Hair follicular keratinocyte (primary cell): ENCODE results near the gene SYPL2. TPM values are rescaled to one million over a fixed set of nuclear protein-coding genes. Genes with fewer than 3 reads are reported as not detected.

ENCODE experiments used
- total RNA-seq: library from RNA; depleted of rRNA; stranded (reverse); fragments of >200 nt; gene quantifications from 2 replicates; pipeline ENCODE4 v1.2.3, GENCODE V29; 2015

The SYPL2 gene
- total RNA-seq: not detected in 2 replicates

GRCh38 chr1:109466452-109467300 is at the start of gene SYPL2:
Gene SYPL2 (plus strand): TSS chr1:109466546. CDS start chr1:109466844, 298 bp downstream.

GRCh38 chr1:109426281-109427170 is 39.8 kb upstream of the SYPL2 start, which contains the start of gene PSMA5:
Gene PSMA5 (minus strand): TSS chr1:109426448. CDS start chr1:109426330, 118 bp downstream.

GRCh38 chr1:109483672-109484518 is 17.5 kb downstream of the SYPL2 start, which contains the start of gene ATXN7L2:
Gene ATXN7L2 (plus strand): TSS chr1:109483905. CDS start chr1:109483954, 49 bp downstream.

GRCh38 chr1:109493805-109494539 is 27.6 kb downstream of the SYPL2 start, which contains the start of gene CYB561D1:
Gene CYB561D1 (plus strand): TSS chr1:109494094. CDS start chr1:109494140, 46 bp downstream.

GRCh38 chr1:109509176-109510134 is 43.1 kb downstream of the SYPL2 start, which contains the start of gene AMIGO1:
Gene AMIGO1 (minus strand): TSS chr1:109509727. CDS start chr1:109508912, 815 bp downstream.

Other genes with a start within 250 kb of the SYPL2 start
- 7.8 and 16.9 TPM in 2 replicates for gene CELSR2, start 217.0 kb upstream of the SYPL2 start, total RNA-seq
- gene PSRC1, start 183.4 kb upstream of the SYPL2 start, total RNA-seq: 10.2 and 44.1 TPM in 2 replicates
- not detected in 2 replicates for gene MYBPHL, start 159.5 kb upstream of the SYPL2 start, total RNA-seq
- 0.80 and 2.7 TPM in 2 replicates for gene SORT1, start 68.6 kb upstream of the SYPL2 start, total RNA-seq
- 50.7 and 75.7 TPM in 2 replicates for gene PSMA5, start 40.1 kb upstream of the SYPL2 start, total RNA-seq
- 2.4 and 4.3 TPM in 2 replicates for gene ATXN7L2, start 17.4 kb downstream of the SYPL2 start, total RNA-seq
- 2.5 and 4.6 TPM in 2 replicates for gene CYB561D1, start 27.5 kb downstream of the SYPL2 start, total RNA-seq
- gene AMIGO1, start 43.2 kb downstream of the SYPL2 start, total RNA-seq: 0.15 and 0.55 TPM in 2 replicates
- gene GPR61, start 73.3 kb downstream of the SYPL2 start, total RNA-seq: not detected in 2 replicates
- 11.3 and 11.6 TPM in 2 replicates for gene GNAI3, start 82.1 kb downstream of the SYPL2 start, total RNA-seq
- gene GNAT2, start 153.1 kb downstream of the SYPL2 start, total RNA-seq: 0.08 TPM in 1 of 2 replicates, not detected in the other
- gene AMPD2, start 153.3 kb downstream of the SYPL2 start, total RNA-seq: 29.0 and 31.2 TPM in 2 replicates
- gene GSTM4, start 189.6 kb downstream of the SYPL2 start, total RNA-seq: 5.7 and 7.3 TPM in 2 replicates
- 3.8 and 8.0 TPM in 2 replicates for gene GSTM2, start 201.5 kb downstream of the SYPL2 start, total RNA-seq
- gene GSTM1, start 221.3 kb downstream of the SYPL2 start, total RNA-seq: 8.1 and 18.4 TPM in 2 replicates
- gene GSTM5, start 245.7 kb downstream of the SYPL2 start, total RNA-seq: not detected in 2 replicates